ENCODE data around the gene ZXDB.
"Not testable (repeated sequence)": the region's sequence is repeated elsewhere in the genome, so short reads cannot be mapped to it uniquely, and the experiment has no call there.

The ZXDB gene

DNA sequence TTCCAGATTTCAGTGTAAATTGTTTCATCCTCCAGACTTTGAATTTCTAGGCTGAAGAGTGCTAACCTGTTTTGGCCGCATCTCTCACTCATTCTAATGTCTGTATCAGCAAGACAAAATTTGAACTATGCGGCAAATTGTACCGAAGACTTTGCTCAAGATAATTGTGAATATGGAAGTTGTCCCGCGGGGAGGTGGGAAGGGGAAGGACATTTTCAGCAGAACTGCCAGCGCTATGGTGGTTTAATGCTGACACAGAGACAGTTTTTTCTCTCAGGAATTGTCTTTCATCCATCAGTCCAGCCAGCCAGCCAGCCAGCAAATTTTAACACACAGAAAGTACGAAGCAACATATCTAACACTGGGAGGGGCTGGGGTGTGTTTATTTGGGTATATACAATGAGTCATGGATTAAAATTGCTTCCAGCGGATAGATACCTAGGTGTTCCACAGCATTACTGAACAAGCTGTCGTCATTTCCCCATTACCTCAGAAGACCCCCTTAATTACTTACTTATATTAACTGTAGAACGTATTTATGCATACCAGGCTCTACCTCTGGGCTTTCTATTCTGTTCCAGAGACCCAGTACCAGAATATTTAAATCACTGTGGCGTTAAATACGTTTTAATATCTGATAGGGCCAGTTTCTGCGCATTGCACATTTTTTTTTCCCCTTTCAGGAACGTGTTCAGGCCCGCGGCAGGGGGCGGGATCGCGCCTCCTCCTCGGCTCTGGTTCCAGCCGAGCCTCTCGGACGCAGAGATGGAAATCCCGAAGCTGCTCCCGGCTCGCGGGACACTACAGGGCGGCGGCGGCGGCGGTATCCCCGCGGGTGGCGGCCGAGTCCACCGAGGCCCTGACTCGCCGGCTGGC lies at the start of gene ZXDB:
ZXDB (plus strand) TSS at position 728 of the 876 bp plus-strand sequence; CDS start at position 766, 38 bp downstream.
- DNase-seq = not testable (repeated sequence)

DNA sequence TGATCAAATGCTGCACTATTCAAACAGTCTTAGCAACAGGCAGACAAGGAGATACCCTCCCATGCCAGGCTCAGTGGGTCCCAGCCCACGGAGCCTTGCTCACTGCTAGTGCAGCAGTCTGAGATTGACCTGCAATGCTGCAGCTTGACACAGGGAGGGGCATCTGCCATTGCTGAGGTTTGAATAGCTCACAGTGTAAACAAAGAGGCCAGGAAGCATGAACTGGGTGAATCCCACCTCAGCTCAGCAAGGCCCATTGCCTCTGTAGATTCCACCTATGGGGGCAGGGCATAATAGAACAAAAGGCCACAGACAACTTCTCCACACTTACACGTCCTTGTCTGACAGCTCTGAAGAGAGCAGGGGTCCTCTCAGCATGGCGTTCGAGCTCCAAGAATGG lies 26.6 kb upstream of the ZXDB start:
- no peak for DNase-seq

GRCh38 chrX:57573754-57574153 lies 18.1 kb upstream of the ZXDB start:
- DNase-seq = no peak

- not testable (repeated sequence) for DNase-seq
Measured at GRCh38 chrX:57582948-57583347, 8.9 kb upstream of the ZXDB start.

DNA sequence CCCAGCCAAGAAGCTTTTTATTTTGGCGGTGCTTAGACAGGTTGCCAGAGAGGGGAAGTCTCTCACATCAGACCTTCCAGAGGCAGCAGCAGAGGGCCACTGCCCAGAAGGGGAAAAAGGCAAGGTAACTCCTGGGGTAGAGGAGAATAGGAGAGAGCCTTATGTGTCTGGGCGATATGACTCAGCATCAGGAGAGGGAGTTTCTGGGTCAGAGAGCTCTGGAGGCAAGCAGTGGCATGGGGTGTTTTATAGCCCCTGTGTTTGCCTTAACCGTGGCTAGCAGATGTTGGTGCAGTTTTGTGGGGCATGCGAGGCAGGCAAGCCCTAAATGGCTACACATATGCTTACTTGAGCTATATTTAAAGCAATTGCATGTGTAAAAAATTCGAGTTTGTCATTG lies 8.3 kb upstream of the ZXDB start:
- DNase-seq = no peak

DNA sequence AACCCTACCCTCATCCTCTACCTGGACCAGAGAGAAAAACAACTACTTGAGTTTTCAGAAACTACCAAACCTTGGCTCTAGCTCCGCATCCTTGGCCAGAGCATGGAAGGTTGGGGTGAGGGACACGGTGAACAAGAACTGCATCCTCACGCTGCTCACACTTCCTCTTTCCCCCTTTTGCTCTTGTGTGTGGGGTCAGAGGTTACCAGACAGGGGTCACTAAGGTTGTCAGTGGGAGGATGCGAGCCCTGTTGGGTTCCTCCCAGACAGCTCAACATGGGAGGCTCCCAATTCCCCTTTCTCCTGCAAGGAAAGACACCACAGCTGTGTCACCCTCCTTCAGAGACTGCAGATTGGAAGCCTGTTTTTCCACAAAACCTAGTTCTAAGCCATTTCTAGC lies 5.5 kb upstream of the ZXDB start:
- no peak for DNase-seq

GRCh38 chrX:57587062-57587461 lies 4.7 kb upstream of the ZXDB start:
- DNase-seq = no peak

DNA sequence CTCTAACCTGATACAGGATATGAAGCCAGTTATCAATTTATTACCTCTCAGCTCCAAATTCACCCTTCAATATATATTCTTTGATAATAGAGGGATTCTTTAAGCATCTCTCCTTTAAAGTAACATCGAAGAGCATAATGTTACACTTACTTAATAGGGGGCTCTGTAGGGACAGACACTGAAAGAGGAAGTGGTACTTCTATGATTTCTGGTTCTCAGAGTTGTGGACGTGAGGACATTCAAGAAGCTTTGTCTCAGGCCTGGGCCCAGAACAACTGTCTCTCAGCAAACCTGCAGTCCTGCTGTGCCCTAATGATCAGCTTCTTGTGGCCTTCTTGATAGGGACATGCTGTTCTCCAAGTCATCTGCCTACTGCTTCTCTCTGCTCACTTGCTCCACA lies 4.2 kb upstream of the ZXDB start:
- no peak for DNase-seq

- DNase-seq = not testable (repeated sequence)
Measured at GRCh38 chrX:57592160-57592893, 516 bp downstream of the ZXDB start.

DNA sequence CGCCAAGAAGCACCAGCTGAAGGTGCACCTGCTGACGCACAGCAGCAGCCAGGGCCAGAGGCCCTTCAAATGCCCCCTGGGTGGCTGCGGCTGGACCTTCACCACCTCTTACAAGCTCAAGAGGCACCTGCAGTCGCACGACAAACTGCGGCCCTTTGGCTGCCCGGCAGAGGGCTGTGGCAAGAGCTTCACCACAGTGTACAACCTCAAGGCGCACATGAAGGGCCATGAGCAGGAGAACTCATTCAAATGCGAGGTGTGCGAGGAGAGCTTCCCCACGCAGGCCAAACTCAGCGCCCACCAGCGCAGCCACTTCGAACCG lies 1.0 kb downstream of the ZXDB start:
- DNase-seq = not testable (repeated sequence)

DNA sequence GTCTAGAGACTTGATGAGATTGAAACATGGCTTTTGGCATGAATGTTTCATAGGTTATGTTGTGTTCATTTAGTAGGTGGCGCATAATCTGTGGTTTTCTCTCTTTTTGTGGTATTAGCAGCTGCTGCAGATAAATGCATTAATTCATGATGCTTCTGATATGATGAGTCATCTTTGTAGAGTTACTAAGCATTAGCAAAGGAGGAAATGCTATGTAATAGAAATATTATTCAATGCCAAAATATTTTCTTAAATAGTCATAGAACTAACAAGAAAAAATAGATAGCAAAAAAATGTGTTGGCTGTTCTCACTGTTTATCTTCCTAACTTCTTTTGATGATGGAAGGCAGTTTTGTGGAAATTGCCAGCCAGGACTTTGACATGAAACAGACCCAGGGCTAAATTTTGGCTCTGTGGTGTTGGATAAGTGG lies 3.6 kb downstream of the ZXDB start:
- no peak for DNase-seq

DNA sequence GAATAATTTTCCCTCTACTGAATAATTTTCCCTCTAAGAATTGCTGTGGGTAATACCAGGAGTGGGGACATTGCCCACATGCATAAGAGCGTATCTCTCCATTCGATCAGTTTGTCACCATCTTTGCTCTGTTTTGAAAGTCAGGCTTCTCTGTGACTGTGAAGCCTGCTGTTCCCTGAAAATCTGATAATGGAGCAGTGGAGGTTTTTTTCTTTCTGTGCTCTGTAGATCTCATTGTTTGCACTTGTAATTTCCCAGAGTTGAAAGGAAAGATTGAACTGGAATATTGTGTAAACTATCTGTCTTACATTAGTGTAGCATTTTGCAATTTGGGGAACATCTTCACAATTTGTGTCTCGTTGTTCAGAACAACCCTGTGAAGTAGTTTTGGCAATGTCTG lies 4.3 kb downstream of the ZXDB start:
- no peak for DNase-seq

DNA sequence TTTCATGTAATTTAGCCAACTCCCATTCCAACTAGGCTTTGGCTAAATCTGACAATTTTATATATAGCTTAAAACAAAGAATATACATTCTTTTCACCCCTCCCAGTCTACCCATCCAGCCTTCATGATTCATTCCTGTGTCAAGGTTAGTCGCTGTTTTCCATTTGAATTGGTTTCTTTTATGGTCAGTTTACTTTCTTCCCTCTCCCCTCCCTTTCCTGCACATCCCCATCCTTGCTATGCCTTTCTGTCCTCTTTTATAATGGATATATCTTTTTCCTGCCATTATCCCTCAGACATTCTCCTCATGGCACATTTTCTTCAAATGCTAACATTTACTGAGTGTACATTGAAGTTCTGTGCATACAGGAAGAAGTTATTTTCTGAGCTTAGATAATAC lies 4.7 kb downstream of the ZXDB start:
- DNase-seq = no peak

- DNase-seq = no peak
Measured at GRCh38 chrX:57607295-57608187, 15.7 kb downstream of the ZXDB start.

GRCh38 chrX:57613351-57613750 lies 21.5 kb downstream of the ZXDB start:
- not testable (repeated sequence) for DNase-seq

DNA sequence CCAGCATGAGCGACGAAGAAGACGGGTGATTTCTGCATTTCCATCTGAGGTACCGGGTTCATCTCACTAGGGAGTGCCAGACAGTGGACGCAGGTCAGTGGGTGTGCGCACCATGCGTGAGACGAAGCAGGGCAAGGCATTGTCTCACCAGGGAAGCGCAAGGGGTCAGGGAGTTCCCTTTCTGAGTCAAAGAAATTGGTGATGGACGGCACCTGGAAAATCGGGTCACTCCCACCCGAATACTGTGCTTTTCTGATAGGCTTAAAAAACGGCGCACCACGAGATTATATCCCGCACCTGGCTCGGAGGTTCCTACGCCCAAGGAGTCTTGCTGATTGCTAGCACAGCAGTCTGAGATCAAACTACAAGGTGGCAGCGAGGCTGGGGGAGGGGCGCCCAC lies 37.6 kb downstream of the ZXDB start:
- DNase-seq = not testable (repeated sequence)

DNA sequence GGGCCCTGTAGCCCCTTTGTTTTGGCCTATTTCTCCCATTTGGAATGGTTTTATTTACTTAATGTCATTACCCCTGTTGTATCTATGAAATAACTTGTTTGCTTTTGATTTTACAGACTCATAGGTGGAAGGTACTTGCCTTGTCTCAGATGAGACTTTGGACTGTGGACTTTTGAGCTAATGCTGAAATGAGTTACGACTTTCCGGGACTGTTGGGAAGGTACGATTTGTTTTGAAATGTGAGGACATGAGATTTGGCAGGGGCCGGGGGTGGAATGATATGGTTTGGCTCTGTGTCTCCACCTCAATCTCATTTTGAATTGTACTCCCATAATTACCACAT lies 48.8 kb downstream of the ZXDB start:
- DNase-seq = no peak

DNA sequence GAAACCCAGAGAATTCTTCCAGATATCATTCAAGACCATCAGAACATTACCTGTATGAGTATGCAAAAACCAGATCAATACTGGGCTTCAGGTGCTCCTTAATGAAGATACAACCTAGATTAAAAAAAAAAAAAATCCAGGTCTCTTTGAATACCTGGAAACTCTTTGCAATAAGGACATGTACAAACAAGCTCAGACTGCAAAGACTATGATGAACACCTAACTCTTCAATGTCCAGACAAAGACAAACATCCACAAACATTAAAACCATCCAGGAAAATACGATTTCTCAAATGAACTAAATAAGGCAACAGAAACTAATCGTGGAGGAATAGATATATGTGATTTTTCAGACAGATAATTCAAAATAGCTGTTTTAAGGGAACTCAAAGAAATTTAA lies 49.5 kb downstream of the ZXDB start:
- no peak for DNase-seq

- no peak for DNase-seq
Measured at GRCh38 chrX:57643698-57644097, 51.9 kb downstream of the ZXDB start.

DNA sequence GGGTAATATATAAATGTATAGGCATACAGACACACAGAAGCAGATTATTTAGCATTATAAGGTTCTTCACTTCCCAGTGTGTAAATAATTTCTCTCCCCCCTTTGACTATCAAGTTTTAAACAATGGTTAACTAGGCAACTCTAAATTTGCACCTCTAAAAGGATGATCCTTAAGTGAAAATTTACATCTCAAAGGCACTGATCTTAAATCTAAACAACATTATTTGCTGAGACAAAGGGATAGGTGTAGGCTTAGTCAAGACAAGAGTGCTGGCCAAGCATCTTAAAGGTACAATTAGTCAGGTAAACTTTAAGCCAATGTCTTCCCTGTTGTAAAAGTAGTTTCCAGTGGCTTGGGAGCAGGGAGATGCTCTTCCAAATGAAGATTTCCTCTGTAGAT lies 55.2 kb downstream of the ZXDB start:
- no peak for DNase-seq
